GM23248 (cell line): Measurements from ENCODE around the gene TSSK1B.

Experiments used
- EZH2 ChIP-seq: fragments of 200-600 bp; sonication (generic); IDR thresholded peaks from 2 replicates; pipeline ENCODE4 v1.6.1; 2018; ENCODE audit warnings: antibody characterized with exemption, mild to moderate bottlenecking; ENCODE audit not compliant: insufficient read depth, poor library complexity, severe bottlenecking
- EZH2phosphoT487 ChIP-seq: fragments of 200-600 bp; sonication (generic); IDR thresholded peaks from 2 replicates; pipeline ENCODE4 v1.6.1; 2018; ENCODE audit warnings: antibody characterized with exemption, moderate library complexity, mild to moderate bottlenecking, low read depth; ENCODE audit not compliant: insufficient read depth

DNA sequence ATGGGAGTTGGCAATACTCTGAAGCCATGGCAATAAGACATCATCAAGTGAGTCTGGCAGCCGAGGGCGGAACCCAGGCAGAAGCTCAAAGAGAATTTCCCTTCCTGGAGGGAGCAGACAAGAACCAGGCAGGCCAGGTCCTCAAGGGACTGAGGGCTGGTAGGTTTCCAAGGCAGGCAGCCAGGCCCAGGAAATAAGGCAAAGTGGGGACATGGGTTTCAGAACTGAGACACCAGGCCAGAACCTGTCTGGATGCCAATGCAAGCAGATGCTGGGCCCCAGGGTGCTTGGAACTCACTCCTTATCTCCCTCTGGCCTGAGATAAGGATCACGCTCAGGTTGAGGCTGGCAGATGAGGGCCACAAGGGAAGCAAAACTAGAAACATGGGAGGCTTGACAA lies 8.9 kb downstream of the TSSK1B start:
- TF ChIP-seq EZH2, result no peak
- TF ChIP-seq EZH2phosphoT487, result no peak
